Measurements from ENCODE around the gene WDR7. TPM values are rescaled to one million over a fixed set of nuclear protein-coding genes. Genes with fewer than 3 reads are reported as not detected.

The WDR7 gene
- total and polyA plus RNA-seq, 9 of the 15 experiments (the other 6 are each of a cell fraction or from before 2014, with no cell fraction given), result 1.4 to 9.4 (median 5.3) TPM

- Histone ChIP-seq H3K27me3 (ENCODE audit: control insufficient read depth in 2 of 2, insufficient read depth in 2 of 2, low read length in 2 of 2) (no peaks in the 10 kb centered on the region), H3K79me2 (ENCODE audit: control insufficient read depth, insufficient read depth, low read length) (no peaks in the 10 kb centered on the region), H3K9me1 (ENCODE audit: control insufficient read depth, insufficient read depth, low read length) (no peaks in the 10 kb centered on the region), H3K9me3 (replicated peaks; ENCODE audit: control insufficient read depth, insufficient read depth, low read depth, low read length) (no peaks in the 10 kb centered on the region), H3K27ac (ENCODE audit: extremely low read depth, low read depth, low read length) (no peak overlapping the region), H4K20me1 (replicated peaks; ENCODE audit: control insufficient read depth, insufficient read depth, low read length) (no peaks in the 10 kb centered on the region), H2AFZ (ENCODE audit: low read depth, low read length) (no peak overlapping the region), H3K4me1 (replicated peaks in 1 of 2; ENCODE audit: control insufficient read depth in 2 of 2, insufficient read depth in 2 of 2, low read length in 2 of 2) (no peaks in the 10 kb centered on the region), H3K4me3 (no peak overlapping the region), H3K4me2 (ENCODE audit: insufficient read depth, low read length) (no peak overlapping the region), H3K36me3 (ENCODE audit: control insufficient read depth, insufficient read depth, low read length) (no peaks in the 10 kb centered on the region), H3K9ac (ENCODE audit: insufficient read depth in 1 of 2, low read depth in 2 of 2, low read length in 2 of 2) (no peak overlapping the region)
- ChIA-PET CTCF (ENCODE audit: low intra/inter-chr PET ratio) (no interaction called here), POLR2A (no interaction called here)
- 39% methylated on average over 5 of the region's 5 CpGs for WGBS (ENCODE audit: insufficient coverage, low coverage, missing lambda C conversion rate)
- no TSS peak for BruUV-seq (replicated peaks)
- intact Hi-C loops (cut with micrococcal nuclease) (no loop called here), in situ Hi-C loops (cut with MboI) (no loop called here)
- DNase-seq (ENCODE audit: extremely low read depth in 1 of 4, low spot score in 3 of 4), result no peak
- no peak for TF ChIP-seq ZNF408 (CRISPR knock-in tag; IDR thresholded peaks at IDR 0.05; ENCODE audit: low read depth)
- no peak for TF ChIP-seq PPARD (CRISPR knock-in tag; IDR thresholded peaks at IDR 0.05)
- no peak for TF ChIP-seq TCFL5 (CRISPR knock-in tag; conservative IDR thresholded peaks at IDR 0.05)
- no peak for TF ChIP-seq SMARCA4 (IDR thresholded peaks at IDR 0.05)
- TF ChIP-seq ELK3 (CRISPR knock-in tag; IDR thresholded peaks at IDR 0.05), result no peak
- no peak for TF ChIP-seq SIRT6 (IDR thresholded peaks at IDR 0.05; ENCODE audit: low read depth, low read length)
- ATAC-seq, result no peak
- no peak for FAIRE-seq
Observed at GRCh38 chr18:56787390-56787789, 136.2 kb downstream of the WDR7 start.

Measured in K562 (cell line).